HEK293 (cell line): ENCODE results near the gene C1orf74.
A peak's percentile ranks its signal among the peaks of the same experiment; 100 is the strongest.

Experiments
- CTCF ChIA-PET: fragments of 350-600 bp; formaldehyde crosslinking; extraction: SDS; loops from one replicate; lab custom pipeline; 2021; ENCODE audit warnings: antibody characterized with exemption; lab: Yijun Ruan, JAX
- POLR2A ChIA-PET: fragments of 300-600 bp; formaldehyde crosslinking; extraction: SDS; loops from one replicate; lab custom pipeline; 2020; ENCODE audit warnings: antibody characterized with exemption, inconsistent platforms; lab: Yijun Ruan, JAX
- H3K27ac ChIP-seq: fragments of 200-500 bp; sonication (Bioruptor generic); 2 replicates; pipeline ENCODE4 v1.5.1; 2014; ENCODE audit warnings: low read depth, low read length, control low read depth, inconsistent platforms; ENCODE audit errors: extremely low read depth
- H3K36me3 ChIP-seq, 2 experiments: fragments of 200-500 bp in 1 of 2; sonication (Bioruptor generic) in 1 of 2; 1 replicate in 1 of 2; 2 replicates in 1 of 2; pipeline ENCODE4 v1.5.1; 2014 to 2017; ENCODE audit warnings: inconsistent platforms in 2 of 2, low read length in 2 of 2; ENCODE audit not compliant: control insufficient read depth in 2 of 2, insufficient read depth in 1 of 2
- H3K4me1 ChIP-seq: fragments of 200-500 bp; sonication (Bioruptor generic); 2 replicates; pipeline ENCODE4 v1.5.1; 2014; ENCODE audit warnings: mild to moderate bottlenecking, low read length, inconsistent platforms; ENCODE audit not compliant: control insufficient read depth, insufficient read depth
- H3K4me3 ChIP-seq: 2 replicates; pipeline ENCODE4 v1.5.1; 2011; ENCODE audit warnings: low read depth, mild to moderate bottlenecking, control low read depth, low read length, moderate library complexity
- H3K9me3 ChIP-seq: fragments of 200-500 bp; sonication (Bioruptor generic); 2 replicates; pipeline ENCODE4 v1.5.1; 2014; ENCODE audit warnings: low read depth, low read length, inconsistent platforms; ENCODE audit not compliant: control insufficient read depth, insufficient read depth
- ATF2 ChIP-seq: fragments of 450-650 bp; formaldehyde crosslinking; IDR thresholded peaks from 2 replicates; pipeline ENCODE4 v1.5.1; 2016; ENCODE audit warnings: missing biosample characterization, missing genetic modification characterization, low read depth
- FEZF1 ChIP-seq: fragments of 450-650 bp; formaldehyde crosslinking; IDR thresholded peaks from 2 replicates; pipeline ENCODE4 v1.5.1; 2016; ENCODE audit warnings: missing biosample characterization, missing genetic modification characterization
- KLF8 ChIP-seq: fragments of 450-650 bp; formaldehyde crosslinking; IDR thresholded peaks from 2 replicates; pipeline ENCODE4 v1.5.1; 2016; ENCODE audit warnings: missing biosample characterization, missing genetic modification characterization
- PRDM10 ChIP-seq: fragments of 450-650 bp; formaldehyde crosslinking; IDR thresholded peaks from 2 replicates; pipeline ENCODE4 v1.5.1; 2016; ENCODE audit warnings: missing biosample characterization, missing genetic modification characterization
- RBAK ChIP-seq: fragments of 450-650 bp; formaldehyde crosslinking; IDR thresholded peaks from 2 replicates; pipeline ENCODE4 v1.5.1; 2016; ENCODE audit warnings: missing biosample characterization, missing genetic modification characterization
- REST ChIP-seq: fragments of 450-650 bp; formaldehyde crosslinking; IDR thresholded peaks from 2 replicates; pipeline ENCODE4 v1.5.1; 2016; ENCODE audit warnings: missing biosample characterization, missing genetic modification characterization
- SP3 ChIP-seq: fragments of 450-650 bp; formaldehyde crosslinking; IDR thresholded peaks from 2 replicates; pipeline ENCODE4 v1.5.1; 2016; ENCODE audit warnings: missing biosample characterization, missing genetic modification characterization
- ZBTB48 ChIP-seq: fragments of 450-650 bp; formaldehyde crosslinking; IDR thresholded peaks from 2 replicates; pipeline ENCODE4 v1.5.1; 2016; ENCODE audit warnings: missing biosample characterization, missing genetic modification characterization
- ZFP41 ChIP-seq: fragments of 450-650 bp; formaldehyde crosslinking; IDR thresholded peaks from 2 replicates; pipeline ENCODE4 v1.5.1; 2016; ENCODE audit warnings: missing biosample characterization, missing genetic modification characterization, borderline replicate concordance
- ZNF133 ChIP-seq: fragments of 450-650 bp; formaldehyde crosslinking; IDR thresholded peaks from 2 replicates; pipeline ENCODE4 v1.5.1; 2016; ENCODE audit warnings: missing biosample characterization, missing genetic modification characterization
- ZNF2 ChIP-seq: fragments of 450-650 bp; formaldehyde crosslinking; IDR thresholded peaks from 2 replicates; pipeline ENCODE4 v1.5.1; 2016; ENCODE audit warnings: missing biosample characterization, missing genetic modification characterization
- ZNF354C ChIP-seq: fragments of 450-650 bp; formaldehyde crosslinking; IDR thresholded peaks from 2 replicates; pipeline ENCODE4 v1.5.1; 2016; ENCODE audit warnings: missing biosample characterization, missing genetic modification characterization, low read depth, borderline replicate concordance
- ZNF549 ChIP-seq: fragments of 450-650 bp; IDR thresholded peaks from 2 replicates; pipeline ENCODE4 v1.5.1; 2018; ENCODE audit warnings: missing biosample characterization, missing genetic modification characterization, mild to moderate bottlenecking, inconsistent platforms, moderate library complexity
- ZNF560 ChIP-seq: fragments of 450-650 bp; formaldehyde crosslinking; IDR thresholded peaks from 2 replicates; pipeline ENCODE4 v1.5.1; 2017; ENCODE audit warnings: missing biosample characterization, missing genetic modification characterization, borderline replicate concordance
- ZNF658 ChIP-seq: fragments of 450-650 bp; formaldehyde crosslinking; IDR thresholded peaks from 2 replicates; pipeline ENCODE4; 2016; ENCODE audit warnings: missing biosample characterization, missing genetic modification characterization
- ZNF670 ChIP-seq: fragments of 450-650 bp; formaldehyde crosslinking; IDR thresholded peaks from 2 replicates; pipeline ENCODE4 v1.5.1; 2016; ENCODE audit warnings: missing biosample characterization, missing genetic modification characterization, low read depth
- ZNF677 ChIP-seq: fragments of 450-650 bp; IDR thresholded peaks from 2 replicates; pipeline ENCODE4 v1.5.0; 2018; ENCODE audit warnings: missing biosample characterization, mild to moderate bottlenecking, missing genetic modification characterization, moderate library complexity
- ZNF830 ChIP-seq: fragments of 450-650 bp; IDR thresholded peaks from 2 replicates; pipeline ENCODE4 v1.5.0; 2018; ENCODE audit warnings: missing biosample characterization, missing genetic modification characterization, low read depth, mild to moderate bottlenecking, moderate library complexity
- ZNF843 ChIP-seq: fragments of 450-650 bp; formaldehyde crosslinking; IDR thresholded peaks from 2 replicates; pipeline ENCODE4 v1.5.1; 2016; ENCODE audit warnings: missing biosample characterization, missing genetic modification characterization
- TF ChIP-seq, protein P1 (sequence below): fragments of 450-650 bp; formaldehyde crosslinking; IDR thresholded peaks from 2 replicates; pipeline ENCODE4 v1.5.1; 2016; ENCODE audit warnings: missing biosample characterization, missing genetic modification characterization

C1orf74 gene

GRCh38 chr1:209802117-209802779, 17.9 kb upstream of the C1orf74 start:
- no peak overlapping the region for H3K27ac ChIP-seq
- H3K4me3 ChIP-seq = no peak overlapping the region
- CTCF ChIA-PET = interaction anchor here (0.6 to 6.5 kb wide), 5 partner anchors 20 to 222 kb away, joined by 3 to 49 read pairs (median 3); no protein-coding TSS in a partner anchor
- H3K36me3 ChIP-seq = no peaks in the 10 kb centered on the region
- no peaks in the 10 kb centered on the region for H3K9me3 ChIP-seq
- TF ChIP-seq PRDM10 (tag by site-specific recombination) = peak; percentile 80
- peak; percentile 84 for TF ChIP-seq ZNF549 (tag by site-specific recombination)
- TF ChIP-seq FEZF1 (tag by site-specific recombination) = 0 out of 2 replicates have a peak, but pooled peaks have one; percentile 8
- no peak for TF ChIP-seq ZNF830
- peaks cover 18% of the 10 kb centered on the region for H3K4me1 ChIP-seq
- POLR2A ChIA-PET = interaction anchor here (2.4 to 2.5 kb wide), 2 partner anchors 18 to 25 kb away, joined by 6 to 12 read pairs; partner anchors contain the start of genes C1orf74 and UTP25

- ChIA-PET CTCF (interaction anchor here (0.6 to 6.5 kb wide), 7 partner anchors 15 to 221 kb away, joined by 3 to 49 read pairs (median 3); no protein-coding TSS in a partner anchor), POLR2A (interaction anchor here (2.4 to 2.5 kb wide), 2 partner anchors 17 to 26 kb away, joined by 6 to 12 read pairs; partner anchors contain the start of genes C1orf74 and UTP25)
- peak overlapping the region; percentile 39; the same call in 1 of the 2 replicates for H3K27ac ChIP-seq
- peak; percentile 59; the same call in 1 of the 2 replicates for TF ChIP-seq ZNF843 (tag by site-specific recombination)
- no peak for TF ChIP-seq ZNF670
- TF ChIP-seq, protein P1, sequence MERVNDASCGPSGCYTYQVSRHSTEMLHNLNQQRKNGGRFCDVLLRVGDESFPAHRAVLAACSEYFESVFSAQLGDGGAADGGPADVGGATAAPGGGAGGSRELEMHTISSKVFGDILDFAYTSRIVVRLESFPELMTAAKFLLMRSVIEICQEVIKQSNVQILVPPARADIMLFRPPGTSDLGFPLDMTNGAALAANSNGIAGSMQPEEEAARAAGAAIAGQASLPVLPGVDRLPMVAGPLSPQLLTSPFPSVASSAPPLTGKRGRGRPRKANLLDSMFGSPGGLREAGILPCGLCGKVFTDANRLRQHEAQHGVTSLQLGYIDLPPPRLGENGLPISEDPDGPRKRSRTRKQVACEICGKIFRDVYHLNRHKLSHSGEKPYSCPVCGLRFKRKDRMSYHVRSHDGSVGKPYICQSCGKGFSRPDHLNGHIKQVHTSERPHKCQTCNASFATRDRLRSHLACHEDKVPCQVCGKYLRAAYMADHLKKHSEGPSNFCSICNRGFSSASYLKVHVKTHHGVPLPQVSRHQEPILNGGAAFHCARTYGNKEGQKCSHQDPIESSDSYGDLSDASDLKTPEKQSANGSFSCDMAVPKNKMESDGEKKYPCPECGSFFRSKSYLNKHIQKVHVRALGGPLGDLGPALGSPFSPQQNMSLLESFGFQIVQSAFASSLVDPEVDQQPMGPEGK (tag by site-specific recombination) = 0 out of 2 replicates have a peak, but pooled peaks have one; percentile 41
- no peak for TF ChIP-seq ZNF677 (tag by site-specific recombination)
- TF ChIP-seq ZNF133 (tag by site-specific recombination) = no peak
- no peak for TF ChIP-seq KLF8 (tag by site-specific recombination)
- no peak for TF ChIP-seq SP3 (tag by site-specific recombination)
- no peak for TF ChIP-seq ZFP41
- TF ChIP-seq ZNF560 (tag by site-specific recombination) = no peak
- TF ChIP-seq ZNF658 (tag by site-specific recombination) = no peak
- TF ChIP-seq REST (tag by site-specific recombination) = no peak
- no peak for TF ChIP-seq ZBTB48 (tag by site-specific recombination)
- TF ChIP-seq ATF2 (tag by site-specific recombination) = peak; percentile 92
- TF ChIP-seq ZNF2 (tag by site-specific recombination) = no peak
- no peak for TF ChIP-seq RBAK (tag by site-specific recombination)
- no peak for TF ChIP-seq ZNF354C (tag by site-specific recombination)
These were observed 16.9 kb upstream of the C1orf74 start for GRCh38 chr1:209800984-209801834.

More at GRCh38 chr1:209800984-209801834, 16.9 kb upstream of the C1orf74 start:
- Histone ChIP-seq H3K9me3 (no peaks in the 10 kb centered on the region), H3K36me3 (no peaks in the 10 kb centered on the region), H3K4me3 (no peak overlapping the region), H3K4me1 (peaks cover 11% of the 10 kb centered on the region; the same call in 1 of the 2 replicates)
